K562 (cell line): ENCODE results near the gene FLAD1. TPM values are rescaled to one million over a fixed set of nuclear protein-coding genes. Genes with fewer than 3 reads are reported as not detected.

Experiments
- ATAC-seq: fragments of 200-7000 bp; cut with Tn5 transposase; 3 replicates; pipeline ENCODE4 v1.9.1; 2020; ENCODE audit warnings: moderate library complexity
- BruUV-seq: library from RNA; stranded (reverse); fragments of 400-500 nt; replicated peaks from 2 replicates; lab custom pipeline; 2021; lab: Mats Ljungman, UMichigan
- CTCF ChIA-PET: fragments of 300-600 bp; formaldehyde crosslinking; extraction: SDS; loops from one replicate; lab custom pipeline; 2021; ENCODE audit warnings: low intra/inter-chr PET ratio; lab: Yijun Ruan, JAX
- POLR2A ChIA-PET: fragments of 300-600, 350-650 bp; sonication (Branson Sonifier 250); formaldehyde crosslinking; extraction: SDS; loops from one replicate; lab custom pipeline; 2021; ENCODE audit warnings: antibody characterized with exemption, inconsistent platforms; lab: Yijun Ruan, JAX
- DNase-seq, 4 experiments: peaks; one replicate each; pipeline versions ENCODE4 v3.0.0 to v3.0.0-alpha.2; 2011 to 2018; ENCODE audit warnings: low spot score in 3 of 4, mixed read lengths in 3 of 4; ENCODE audit errors: extremely low read depth in 1 of 4
- FAIRE-seq: peaks from 2 replicates; lab custom pipeline; 2011; peaks lifted over from hg19 to GRCh38; lab: Jason Lieb, UNC
- H2AFZ ChIP-seq: 2 replicates; pipeline ENCODE4 v1.6.0; 2011; ENCODE audit warnings: low read depth, low read length, control low read depth, inconsistent platforms
- H3K27ac ChIP-seq: fragments of 200-600 bp; 3 replicates; pipeline ENCODE4 v1.8.0; 2011; ENCODE audit warnings: low read depth, mild to moderate bottlenecking, control low read depth, inconsistent platforms, low read length, moderate library complexity, mixed read lengths; ENCODE audit errors: extremely low read depth
- H3K27me3 ChIP-seq, 2 experiments: fragments of 300-600 bp in 1 of 2; 2 replicates in 1 of 2; 3 replicates in 1 of 2; pipeline versions ENCODE4 v1.6.0 to v1.8.0; 2011; ENCODE audit warnings: inconsistent platforms in 2 of 2, low read length in 2 of 2, mild to moderate bottlenecking in 1 of 2, mixed read lengths in 1 of 2, moderate library complexity in 1 of 2; ENCODE audit not compliant: control insufficient read depth in 2 of 2, insufficient read depth in 2 of 2
- H3K36me3 ChIP-seq: fragments of 300-600 bp; 3 replicates; pipeline ENCODE4 v1.8.0; 2011; ENCODE audit warnings: mild to moderate bottlenecking, low read length, inconsistent platforms; ENCODE audit not compliant: control insufficient read depth, insufficient read depth
- H3K4me1 ChIP-seq, 2 experiments: fragments of 200-600 bp in 1 of 2; replicated peaks in 1 of 2; 2 replicates in 1 of 2; 3 replicates in 1 of 2; pipeline versions ENCODE4 v1.5.1 to v1.8.0; 2011; ENCODE audit warnings: inconsistent platforms in 2 of 2, low read length in 2 of 2, mild to moderate bottlenecking in 1 of 2, mixed read lengths in 1 of 2, moderate library complexity in 1 of 2; ENCODE audit not compliant: control insufficient read depth in 2 of 2, insufficient read depth in 2 of 2
- H3K4me2 ChIP-seq: 2 replicates; pipeline ENCODE4 v1.6.1; 2011; ENCODE audit warnings: low read length, control low read depth, inconsistent platforms, mixed read lengths; ENCODE audit not compliant: insufficient read depth
- H3K4me3 ChIP-seq: fragments of 200-600 bp; sonication (generic), shearing (Covaris generic); 2 replicates; pipeline ENCODE4 v1.5.1; 2016; ENCODE audit warnings: control low read depth, inconsistent platforms
- H3K79me2 ChIP-seq: fragments of 200-600 bp; 3 replicates; pipeline ENCODE4 v1.8.0; 2011; ENCODE audit warnings: low read length, inconsistent platforms; ENCODE audit not compliant: control insufficient read depth, insufficient read depth
- H3K9ac ChIP-seq, 2 experiments: 2 replicates each; pipeline versions ENCODE4 v1.6.0 to v1.6.1; 2011; ENCODE audit warnings: low read depth in 2 of 2, low read length in 2 of 2, control low read depth in 1 of 2, inconsistent platforms in 1 of 2, mild to moderate bottlenecking in 1 of 2, mixed read lengths in 1 of 2; ENCODE audit not compliant: insufficient read depth in 1 of 2
- H3K9me1 ChIP-seq: one replicate; pipeline ENCODE4 v1.6.0; 2011; ENCODE audit warnings: inconsistent platforms, mild to moderate bottlenecking, low read length, moderate library complexity; ENCODE audit not compliant: control insufficient read depth, insufficient read depth
- H3K9me3 ChIP-seq: replicated peaks from 2 replicates; pipeline ENCODE4 v1.5.1; 2011; ENCODE audit warnings: low read depth, low read length, inconsistent platforms; ENCODE audit not compliant: control insufficient read depth, insufficient read depth
- H4K20me1 ChIP-seq: replicated peaks from 2 replicates; pipeline ENCODE4 v1.6.1; 2011; ENCODE audit warnings: low read length, inconsistent platforms, mixed read lengths; ENCODE audit not compliant: control insufficient read depth, insufficient read depth
- BCOR ChIP-seq: fragments of 450-650 bp; IDR thresholded peaks from 2 replicates; pipeline ENCODE4 v1.6.1; 2016
- COPS2 ChIP-seq: fragments of 450-650 bp; conservative IDR thresholded peaks from 2 replicates; pipeline ENCODE4 v1.6.1; 2016; ENCODE audit warnings: mild to moderate bottlenecking, moderate library complexity
- CREBBP ChIP-seq: IDR thresholded peaks from one replicate; pipeline ENCODE4 v1.6.1; 2012; ENCODE audit warnings: low read depth, mild to moderate bottlenecking, control low read depth, inconsistent platforms, low read length
- FOXM1 ChIP-seq, 2 experiments: fragments of 450-650 bp in 1 of 2; sonication (generic) in 1 of 2; formaldehyde crosslinking in 1 of 2; IDR thresholded peaks; 2 replicates each; pipeline versions ENCODE4 v1.6.1 to v1.9.0; 2017 to 2022; ENCODE audit warnings: low read depth in 2 of 2, mild to moderate bottlenecking in 2 of 2, missing genetic modification reagents in 1 of 2, moderate library complexity in 1 of 2
- GABPB2 ChIP-seq: fragments of 250-450 bp; sonication (Bioruptor Pico); conservative IDR thresholded peaks from 2 replicates; pipeline ENCODE4 v1.5.1; 2021; ENCODE audit warnings: mild to moderate bottlenecking
- MAX ChIP-seq: sonication (generic); formaldehyde crosslinking; IDR thresholded peaks from 2 replicates; pipeline ENCODE4 v1.9.0; 2022; ENCODE audit warnings: mild to moderate bottlenecking, missing genetic modification reagents
- MCM5 ChIP-seq: fragments of 450-650 bp; IDR thresholded peaks from 2 replicates; pipeline ENCODE4 v1.6.1; 2016; ENCODE audit warnings: low read depth
- MEF2D ChIP-seq: conservative IDR thresholded peaks from 2 replicates; pipeline ENCODE4 v1.6.1; 2016; ENCODE audit warnings: low read depth, missing genetic modification characterization, missing compliant biosample characterization
- STAG1 ChIP-seq: sonication (generic); formaldehyde crosslinking; IDR thresholded peaks from 2 replicates; pipeline ENCODE4 v1.5.0; 2020; ENCODE audit warnings: missing genetic modification reagents, borderline replicate concordance
- USF2 ChIP-seq: sonication (generic); formaldehyde crosslinking; IDR thresholded peaks from 2 replicates; pipeline ENCODE4 v1.5.0; 2020; ENCODE audit warnings: missing genetic modification reagents
- ZNF197 ChIP-seq: fragments of 200-800 bp; sonication (Bioruptor generic); IDR thresholded peaks from 2 replicates; pipeline ENCODE4 v1.6.1; 2016; ENCODE audit warnings: low read depth, missing genetic modification characterization, missing compliant biosample characterization
- ZNF263 ChIP-seq: sonication (generic); formaldehyde crosslinking; IDR thresholded peaks from 2 replicates; pipeline ENCODE4 v1.8.0; 2022; ENCODE audit warnings: mild to moderate bottlenecking, missing genetic modification reagents, borderline replicate concordance
- ZNF347 ChIP-seq: fragments of 450-650 bp; formaldehyde crosslinking; IDR thresholded peaks from 2 replicates; pipeline ENCODE4 v1.4.0; 2020; ENCODE audit warnings: low read depth, mild to moderate bottlenecking, moderate library complexity
- ZNF444 ChIP-seq: fragments of 250-450 bp; sonication (Bioruptor Pico); IDR thresholded peaks from 2 replicates; pipeline ENCODE4 v1.4.0; 2020; ENCODE audit warnings: mild to moderate bottlenecking, moderate library complexity
- ZNF57 ChIP-seq: fragments of 450-650 bp; formaldehyde crosslinking; IDR thresholded peaks from 2 replicates; pipeline ENCODE4 v1.4.0; 2020; ENCODE audit warnings: mild to moderate bottlenecking, moderate library complexity
- WGBS: fragments of 100-300 bp; shearing (Covaris generic); methylation state at CpG from one replicate; pipeline ENCODE4 v1.1.6; 2016; ENCODE audit warnings: low coverage, mixed read lengths; ENCODE audit not compliant: insufficient coverage; ENCODE audit errors: missing lambda C conversion rate; 5-methylcytosine and 5-hydroxymethylcytosine counted together
- in situ Hi-C: fragments of 300-500 bp; cut with MboI; formaldehyde crosslinking; loops from 4 replicates; pipeline ENCODE4 v1.15.0; 2018; ENCODE audit warnings: inconsistent platforms, mixed read lengths
- intact Hi-C: fragments of 100-400 bp; cut with micrococcal nuclease; formaldehyde crosslinking; loops from 2 replicates; pipeline ENCODE4 v1.14.2; 2022
- polyA plus RNA-seq, 8 experiments: library from polyadenylated mRNA; depleted of rRNA in 4 of 8; stranded (reverse) in 5 of 8; unstranded in 3 of 8; fragments of >200 nt; fragmentation: Nextera tagmentation in 2 of 8; fragmentation: Illumina TruSeq in 1 of 8; extraction: Ambion mirVana in 2 of 8; extraction: Trizol in 1 of 8; gene quantifications; 2 replicates each; pipeline versions ENCODE4 v1.2.1 to v1.2.3, GENCODE V29; 2011 to 2014; ENCODE audit warnings: inconsistent platforms in 1 of 8, missing spikeins in 1 of 8
- total RNA-seq, 7 experiments: library from RNA; depleted of rRNA in 6 of 7; stranded (reverse); fragments of >200 nt in 6 of 7; fragmentation: Illumina TruSeq in 2 of 7; extraction: Trizol in 2 of 7; gene quantifications; 2 replicates each; pipeline versions ENCODE4 v1.2.1 to v1.2.3, GENCODE V29; 2011 to 2021; ENCODE audit warnings: low replicate concordance in 1 of 7

The FLAD1 gene
- total and polyA plus RNA-seq, 9 of the 15 experiments (the other 6 are each of a cell fraction or from before 2014, with no cell fraction given): 24.9 to 85.8 (median 67.0) TPM

- in situ Hi-C loops: no loop called here
- 31% methylated on average over 11 of the region's 11 CpGs for WGBS
- no TSS peak for BruUV-seq
- no peak for FAIRE-seq
- no peak overlapping the region for H2AFZ ChIP-seq
- H3K4me1 ChIP-seq: peaks cover 5 to 23% of the 10 kb centered on the region in 2 experiments; a peak in 3 of 5 replicates
- no peak for TF ChIP-seq FOXM1 (IDR thresholded peaks at IDR 0.05; ENCODE audit: low read depth)
- no peak for TF ChIP-seq FOXM1 (CRISPR knock-in tag; IDR thresholded peaks at IDR 0.05; ENCODE audit: low read depth)
- TF ChIP-seq ZNF263 (CRISPR knock-in tag): peak; percentile 86
- TF ChIP-seq MCM5: no peak
- TF ChIP-seq ZNF197 (CRISPR knock-in tag): no peak
- intact Hi-C loops: no loop called here
- H3K27me3 ChIP-seq: peaks cover 0 to 18% of the 10 kb centered on the region in 2 experiments; a peak in 2 of 5 replicates
- no peaks in the 10 kb centered on the region for H3K79me2 ChIP-seq
- no peak overlapping the region for H3K27ac ChIP-seq
- ATAC-seq: no peak
- no peak overlapping the region for H3K4me3 ChIP-seq
- H3K9me1 ChIP-seq: no peaks in the 10 kb centered on the region
- no peak overlapping the region; a peak in 1 of 4 replicates for H3K9ac ChIP-seq
- no peak overlapping the region for H3K4me2 ChIP-seq
- no peaks in the 10 kb centered on the region for H3K9me3 ChIP-seq
- H4K20me1 ChIP-seq: no peaks in the 10 kb centered on the region
- POLR2A ChIA-PET: interaction anchor here (1.1 kb wide), 1 partner anchor 13 kb away, joined by 3 read pairs; no protein-coding TSS in a partner anchor
- no peak for DNase-seq
- H3K36me3 ChIP-seq: no peaks in the 10 kb centered on the region
- CTCF ChIA-PET: no interaction called here
Measured at GRCh38 chr1:155030899-155031298, 47.8 kb downstream of the FLAD1 start.

- Histone ChIP-seq H3K9me3 (no peaks in the 10 kb centered on the region), H3K9me1 (no peaks in the 10 kb centered on the region), H4K20me1 (no peaks in the 10 kb centered on the region), H3K27me3 (peaks cover 0 to 21% of the 10 kb centered on the region in 2 experiments; a peak in 2 of 5 replicates), H3K79me2 (no peaks in the 10 kb centered on the region), H2AFZ (no peak overlapping the region), H3K27ac (no peak overlapping the region), H3K9ac (peak overlapping the region in 1 of 2 experiments; percentile 58; a peak in 2 of 4 replicates), H3K4me2 (no peak overlapping the region), H3K4me3 (no peak overlapping the region), H3K36me3 (no peaks in the 10 kb centered on the region), H3K4me1 (peaks cover 0 to 18% of the 10 kb centered on the region in 2 experiments; a peak in 3 of 5 replicates)
- ATAC-seq (no peak), FAIRE-seq (no peak), DNase-seq (no peak)
- 11% methylated on average over 6 of the region's 12 CpGs for whole genome bisulfite sequencing
- in situ Hi-C loops: no loop called here
- CTCF ChIA-PET: no interaction called here
- BruUV-seq: no TSS peak
- POLR2A ChIA-PET: interaction anchor here (1.3 to 1.9 kb wide), 2 partner anchors 14 to 16 kb away, joined by 4 to 8 read pairs; no protein-coding TSS in a partner anchor
- intact Hi-C loops: no loop called here
- TF ChIP-seq CREBBP (no peak), ZNF197 (CRISPR knock-in tag) (no peak), ZNF57 (CRISPR knock-in tag) (no peak), BCOR (no peak), USF2 (no peak), STAG1 (no peak), ZNF347 (CRISPR knock-in tag) (no peak), MAX (CRISPR knock-in tag) (no peak), MEF2D (tag) (no peak), ZNF444 (CRISPR knock-in tag) (no peak), GABPB2 (CRISPR knock-in tag) (no peak), COPS2 (no peak)
Measured at GRCh38 chr1:155032886-155033285, 49.7 kb downstream of the FLAD1 start.
